IPS-NIHi11 (cell line): ENCODE measurements around the gene ATP2A1.
A peak's percentile ranks its signal among the peaks of the same experiment; 100 is the strongest.
"Not testable (repeated sequence)": the region's sequence is repeated elsewhere in the genome, so short reads cannot be mapped to it uniquely, and the experiment has no call there.

ENCODE experiments used
- DNase-seq: peaks from one replicate; pipeline ENCODE4 v3.0.0; 2012; ENCODE audit warnings: mixed read lengths, low spot score

ATP2A1 gene

GRCh38 chr16:28882551-28883160, 4.4 kb downstream of the ATP2A1 start:
- DNase-seq: no peak

- DNase-seq: no peak
Observed at GRCh38 chr16:28883221-28883996, 5.1 kb downstream of the ATP2A1 start.

GRCh38 chr16:28884045-28884444, 5.8 kb downstream of the ATP2A1 start:
- no peak for DNase-seq

- no peak for DNase-seq
Observed at GRCh38 chr16:28886945-28887344, 8.7 kb downstream of the ATP2A1 start.

- not testable (repeated sequence) for DNase-seq
Observed at GRCh38 chr16:28890355-28890754, 12.1 kb downstream of the ATP2A1 start.

- no peak for DNase-seq
Observed at GRCh38 chr16:28891964-28892890, 13.9 kb downstream of the ATP2A1 start.

GRCh38 chr16:28893291-28893690, 15.0 kb downstream of the ATP2A1 start:
- no peak for DNase-seq

GRCh38 chr16:28895609-28896008, 17.3 kb downstream of the ATP2A1 start:
- DNase-seq: no peak

- DNase-seq: no peak
Observed at GRCh38 chr16:28897826-28898225, 19.5 kb downstream of the ATP2A1 start.

GRCh38 chr16:28898266-28898665, 20.0 kb downstream of the ATP2A1 start:
- no peak for DNase-seq

GRCh38 chr16:28898942-28899341, 20.7 kb downstream of the ATP2A1 start:
- DNase-seq: no peak

GRCh38 chr16:28899882-28900590, 21.7 kb downstream of the ATP2A1 start:
- DNase-seq: no peak

GRCh38 chr16:28900601-28901000, 22.3 kb downstream of the ATP2A1 start:
- no peak for DNase-seq

- DNase-seq: peak; percentile 4
Observed at GRCh38 chr16:28901862-28902261, 23.6 kb downstream of the ATP2A1 start.

GRCh38 chr16:28902909-28903308, 24.6 kb downstream of the ATP2A1 start:
- no peak for DNase-seq

GRCh38 chr16:28903344-28904042, 25.2 kb downstream of the ATP2A1 start:
- DNase-seq: no peak

GRCh38 chr16:28904363-28904762, 26.1 kb downstream of the ATP2A1 start:
- no peak for DNase-seq

GRCh38 chr16:28904828-28905227, 26.5 kb downstream of the ATP2A1 start:
- DNase-seq: no peak

GRCh38 chr16:28905229-28905754, 27.0 kb downstream of the ATP2A1 start:
- DNase-seq: no peak

- no peak for DNase-seq
Observed at GRCh38 chr16:28905800-28906372, 27.6 kb downstream of the ATP2A1 start.
